ENCODE measurements around the gene CST6. TPM values are rescaled to one million over a fixed set of nuclear protein-coding genes. Genes with fewer than 3 reads are reported as not detected.

Gene CST6
- total RNA-seq, 1 donor from 2014 or later: 1.1 TPM

- H3K4me3 Mint-ChIP-seq: no peak overlapping the region
- no peaks in the 10 kb centered on the region for H3K4me1 Mint-ChIP-seq
- TF ChIP-seq CTCF (IDR thresholded peaks at IDR 0.05; ENCODE audit: unreplicated experiment): no peak
- H3K27me3 Mint-ChIP-seq (ENCODE audit: low read depth): no peaks in the 10 kb centered on the region
- no peak for DNase-seq (ENCODE audit: low spot score in 2 of 2, unreplicated experiment in 2 of 2)
- no peak overlapping the region for H3K27ac Mint-ChIP-seq
- H3K36me3 Mint-ChIP-seq: peaks cover 28% of the 10 kb centered on the region
- H3K9me3 Mint-ChIP-seq: no peaks in the 10 kb centered on the region
Observed at GRCh38 chr11:65977621-65978390, 34.0 kb upstream of the CST6 start.

DNA sequence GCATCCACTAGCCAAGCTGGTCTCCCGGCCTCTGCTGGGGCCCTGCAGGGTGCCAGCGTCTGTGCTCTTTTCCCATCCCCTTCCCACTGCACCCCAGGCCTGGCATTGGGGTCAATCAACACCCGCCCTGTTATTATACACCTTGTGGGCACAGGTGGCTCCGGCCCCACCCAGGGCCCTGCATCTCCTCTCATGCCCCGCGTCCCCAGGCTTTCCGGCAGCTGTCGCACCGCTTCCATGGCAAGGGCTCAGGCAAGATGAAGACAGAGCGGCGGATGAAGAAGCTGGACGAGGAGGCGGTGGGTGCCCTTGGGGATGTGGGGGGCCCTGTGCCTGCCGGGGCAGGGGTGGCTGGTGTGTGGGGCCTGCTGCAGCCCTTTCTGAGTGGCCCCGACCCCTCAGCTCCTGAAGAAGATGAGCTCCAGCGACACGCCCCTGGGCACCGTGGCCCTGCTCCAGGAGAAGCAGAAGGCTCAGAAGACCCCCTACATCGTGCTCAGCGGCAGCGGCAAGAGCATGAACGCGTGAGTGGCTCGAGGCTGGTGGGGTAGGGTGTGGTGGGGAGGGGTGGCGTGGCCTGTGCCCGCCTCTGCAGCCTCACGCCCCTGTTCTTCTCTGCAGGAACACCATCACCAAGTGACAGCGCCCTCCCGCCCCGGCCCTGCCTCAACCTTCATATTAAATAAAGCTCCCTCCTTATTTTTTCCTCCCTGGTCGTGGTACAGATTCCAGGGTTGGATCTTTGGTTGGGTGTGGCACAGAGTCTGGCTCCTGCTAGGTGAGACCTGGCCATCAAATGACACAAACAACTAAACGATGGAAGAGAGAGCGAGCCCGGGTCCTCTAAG is 33.2 kb upstream of the CST6 start:
- no peak for TF ChIP-seq CTCF (IDR thresholded peaks at IDR 0.05; ENCODE audit: unreplicated experiment)
- H3K4me1 Mint-ChIP-seq: no peaks in the 10 kb centered on the region
- H3K9me3 Mint-ChIP-seq: no peaks in the 10 kb centered on the region
- no peak overlapping the region for H3K4me3 Mint-ChIP-seq
- H3K27ac Mint-ChIP-seq: no peak overlapping the region
- H3K27me3 Mint-ChIP-seq (ENCODE audit: low read depth): no peaks in the 10 kb centered on the region
- DNase-seq (ENCODE audit: low spot score in 2 of 2, unreplicated experiment in 2 of 2): no peak
- H3K36me3 Mint-ChIP-seq: peaks cover 21% of the 10 kb centered on the region

- no peak overlapping the region for H3K27ac Mint-ChIP-seq
- no peaks in the 10 kb centered on the region for H3K9me3 Mint-ChIP-seq
- no peak overlapping the region for H3K4me3 Mint-ChIP-seq
- H3K36me3 Mint-ChIP-seq: peaks cover 19% of the 10 kb centered on the region
- H3K27me3 Mint-ChIP-seq (ENCODE audit: low read depth): no peaks in the 10 kb centered on the region
- H3K4me1 Mint-ChIP-seq: no peaks in the 10 kb centered on the region
- no peak for DNase-seq (ENCODE audit: low spot score in 2 of 2, unreplicated experiment in 2 of 2)
- TF ChIP-seq CTCF (IDR thresholded peaks at IDR 0.05; ENCODE audit: unreplicated experiment): no peak
Observed at GRCh38 chr11:65979261-65979759, 32.5 kb upstream of the CST6 start.

GRCh38 chr11:65981101-65981740 is 30.6 kb upstream of the CST6 start:
- no peak for DNase-seq (ENCODE audit: low spot score in 2 of 2, unreplicated experiment in 2 of 2)
- H3K27me3 Mint-ChIP-seq (ENCODE audit: low read depth): no peaks in the 10 kb centered on the region
- no peaks in the 10 kb centered on the region for H3K9me3 Mint-ChIP-seq

More at GRCh38 chr11:65981101-65981740, 30.6 kb upstream of the CST6 start:
- TF ChIP-seq CTCF (IDR thresholded peaks at IDR 0.05; ENCODE audit: unreplicated experiment): no peak
- Mint-ChIP-seq H3K4me3 (no peak overlapping the region), H3K4me1 (no peaks in the 10 kb centered on the region), H3K27ac (no peak overlapping the region), H3K36me3 (peaks cover 11% of the 10 kb centered on the region)
